ENCODE data around the gene MRPS18C. TPM values are rescaled to one million over a fixed set of nuclear protein-coding genes. Genes with fewer than 3 reads are reported as not detected.

MRPS18C gene
- total RNA-seq, 1 experiment from 2014 or later: 37.8 TPM

- H3K4me1 ChIP-seq (replicated peaks; ENCODE audit: insufficient read depth): no peaks in the 10 kb centered on the region
- no peak for DNase-seq
- no peaks in the 10 kb centered on the region for H4K20me1 ChIP-seq (ENCODE audit: insufficient read depth)
- TF ChIP-seq CTCF (conservative IDR thresholded peaks at IDR 0.05) (no peak), EZH2 (IDR thresholded peaks at IDR 0.05; ENCODE audit: low read depth) (no peak)
- no peaks in the 10 kb centered on the region for H3K27me3 ChIP-seq (ENCODE audit: insufficient read depth, low read depth)
- POLR2A ChIA-PET (ENCODE audit: unreplicated experiment): interaction anchor here (0.5 kb wide), 1 partner anchor 9 kb away, joined by 6 read pairs; no protein-coding TSS in a partner anchor
- CTCF ChIA-PET: no interaction called here
- H3K9me3 ChIP-seq (ENCODE audit: insufficient read depth, low read depth): no peaks in the 10 kb centered on the region
- H3F3A ChIP-seq (ENCODE audit: insufficient read depth, low read depth): no peaks in the 10 kb centered on the region
- H3K27ac ChIP-seq: no peak overlapping the region
- intact Hi-C loops (cut with micrococcal nuclease; ENCODE audit: unreplicated experiment): no loop called here
- no peak overlapping the region for H3K4me3 ChIP-seq
- BruUV-seq (replicated peaks): no TSS peak
- no peak overlapping the region for H3K4me2 ChIP-seq
- H3K79me2 ChIP-seq (ENCODE audit: low read depth): no peaks in the 10 kb centered on the region
- no peak overlapping the region for H2AFZ ChIP-seq
- no peaks in the 10 kb centered on the region for H3K9me2 ChIP-seq (ENCODE audit: insufficient read depth)
- no peaks in the 10 kb centered on the region for H3K36me3 ChIP-seq (ENCODE audit: low read depth)
These were observed 15.0 kb upstream of the MRPS18C start for GRCh38 chr4:83440899-83441298.

- H3K9me2 ChIP-seq (ENCODE audit: insufficient read depth): no peaks in the 10 kb centered on the region
- H3K4me1 ChIP-seq (replicated peaks; ENCODE audit: insufficient read depth): no peaks in the 10 kb centered on the region
- no peaks in the 10 kb centered on the region for H3K36me3 ChIP-seq (ENCODE audit: low read depth)
- no peaks in the 10 kb centered on the region for H3K9me3 ChIP-seq (ENCODE audit: insufficient read depth, low read depth)
- no peak overlapping the region for H3K27ac ChIP-seq
- no peak for DNase-seq
- intact Hi-C loops (cut with micrococcal nuclease; ENCODE audit: unreplicated experiment): no loop called here
- TF ChIP-seq CTCF (conservative IDR thresholded peaks at IDR 0.05): no peak
- TF ChIP-seq EZH2 (IDR thresholded peaks at IDR 0.05; ENCODE audit: low read depth): no peak
- H2AFZ ChIP-seq: no peak overlapping the region
- no peaks in the 10 kb centered on the region for H3F3A ChIP-seq (ENCODE audit: insufficient read depth, low read depth)
- no peak overlapping the region for H3K4me3 ChIP-seq
- no peaks in the 10 kb centered on the region for H4K20me1 ChIP-seq (ENCODE audit: insufficient read depth)
- no TSS peak for BruUV-seq (replicated peaks)
- H3K79me2 ChIP-seq (ENCODE audit: low read depth): peaks cover 6% of the 10 kb centered on the region
- H3K27me3 ChIP-seq (ENCODE audit: insufficient read depth, low read depth): no peaks in the 10 kb centered on the region
- H3K4me2 ChIP-seq: no peak overlapping the region
- POLR2A ChIA-PET (ENCODE audit: unreplicated experiment): no interaction called here
- CTCF ChIA-PET: no interaction called here
These were observed 6.8 kb upstream of the MRPS18C start for GRCh38 chr4:83449009-83449408.

- DNase-seq: no peak
- POLR2A ChIA-PET (ENCODE audit: unreplicated experiment): interaction anchor here (0.6 kb wide), 1 partner anchor 126 kb away, joined by 6 read pairs; no protein-coding TSS in a partner anchor
These were observed 1.2 kb upstream of the MRPS18C start for GRCh38 chr4:83454686-83455085.

More at GRCh38 chr4:83454686-83455085, 1.2 kb upstream of the MRPS18C start:
- H3K27me3 ChIP-seq (ENCODE audit: insufficient read depth, low read depth): no peaks in the 10 kb centered on the region
- peaks cover 14% of the 10 kb centered on the region for H3K4me1 ChIP-seq (replicated peaks; ENCODE audit: insufficient read depth)
- peak overlapping the region; percentile 91 for H3K4me3 ChIP-seq
- CTCF ChIA-PET: interaction anchor here (0.7 kb wide), 1 partner anchor 300 kb away, joined by 5 read pairs; no protein-coding TSS in a partner anchor
- H3K36me3 ChIP-seq (ENCODE audit: low read depth): no peaks in the 10 kb centered on the region
- no peaks in the 10 kb centered on the region for H3F3A ChIP-seq (ENCODE audit: insufficient read depth, low read depth)
- intact Hi-C loops (cut with micrococcal nuclease; ENCODE audit: unreplicated experiment): loop anchor here (1.0 to 10.0 kb wide), 3 partner anchors 120 to 420 kb away; partner anchors contain the start of genes COPS4, COQ2 and HPSE
- H3K79me2 ChIP-seq (ENCODE audit: low read depth): peaks cover 46% of the 10 kb centered on the region
- H2AFZ ChIP-seq: no peak overlapping the region
- H3K27ac ChIP-seq: peak overlapping the region; percentile 76
- peak overlapping the region; percentile 96 for H3K4me2 ChIP-seq
- H3K9me3 ChIP-seq (ENCODE audit: insufficient read depth, low read depth): no peaks in the 10 kb centered on the region
- H4K20me1 ChIP-seq (ENCODE audit: insufficient read depth): no peaks in the 10 kb centered on the region
- H3K9me2 ChIP-seq (ENCODE audit: insufficient read depth): no peaks in the 10 kb centered on the region
- BruUV-seq (replicated peaks): no TSS peak
- TF ChIP-seq EZH2 (IDR thresholded peaks at IDR 0.05; ENCODE audit: low read depth) (no peak), CTCF (conservative IDR thresholded peaks at IDR 0.05) (no peak)

Data from PC-9 (cell line).